ENCODE measurements around the gene BCL2. TPM values are rescaled to one million over a fixed set of nuclear protein-coding genes. Genes with fewer than 3 reads are reported as not detected.

BCL2 gene
- total RNA-seq, 1 experiment from 2014 or later, result 2.6 TPM

DNA sequence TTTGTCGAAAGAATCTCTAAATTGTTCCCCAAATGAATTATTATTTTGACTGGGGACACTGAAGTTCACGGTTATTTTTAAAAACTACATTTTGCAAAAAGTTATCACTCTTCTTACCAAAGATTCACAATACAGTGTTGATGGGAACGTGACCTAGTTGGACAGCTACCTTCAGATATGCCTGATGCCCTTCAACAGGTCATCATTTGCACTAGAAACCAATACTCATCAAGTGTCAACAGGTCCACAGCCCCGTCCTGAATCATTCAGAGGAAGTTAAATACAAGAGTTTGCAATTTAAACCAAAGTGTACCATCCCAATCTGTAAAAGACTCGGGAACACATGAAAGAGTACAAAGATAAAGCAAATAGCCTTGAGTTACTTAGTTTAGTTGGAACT, 28.3 kb downstream of the BCL2 start:
- no peaks in the 10 kb centered on the region for H3K36me3 Mint-ChIP-seq

DNA sequence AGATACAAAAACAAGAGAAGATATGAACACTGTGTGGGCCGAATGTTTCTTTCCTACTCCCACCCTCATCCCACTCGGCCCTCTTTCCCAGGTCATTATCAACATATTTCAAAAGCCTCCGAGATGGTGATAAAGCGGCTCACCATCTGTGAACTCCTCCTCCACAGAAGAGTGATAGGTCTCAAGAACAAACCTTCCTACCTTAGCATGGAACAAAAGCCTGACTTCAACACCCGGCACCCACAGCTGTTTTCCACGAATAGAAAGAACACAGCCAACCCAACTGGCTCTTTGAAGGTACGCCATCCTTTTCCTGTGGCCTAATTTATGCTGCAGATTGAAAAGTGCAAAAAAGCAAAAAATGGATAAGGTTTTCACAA, 28.8 kb downstream of the BCL2 start:
- peaks cover 16% of the 10 kb centered on the region for H3K4me1 Mint-ChIP-seq
- H3K4me3 Mint-ChIP-seq, result no peak overlapping the region
- ATAC-seq (no peak), DNase-seq (ENCODE audit: low spot score) (no peak)
- 0 out of 2 replicates have a peak, but pooled peaks cover 3% of the 10 kb centered on the region for H3K9me3 Mint-ChIP-seq
- no peak overlapping the region for H3K27ac Mint-ChIP-seq
- ChIA-PET CTCF (no interaction called here), POLR2A (no interaction called here)
- TF ChIP-seq, protein P1, sequence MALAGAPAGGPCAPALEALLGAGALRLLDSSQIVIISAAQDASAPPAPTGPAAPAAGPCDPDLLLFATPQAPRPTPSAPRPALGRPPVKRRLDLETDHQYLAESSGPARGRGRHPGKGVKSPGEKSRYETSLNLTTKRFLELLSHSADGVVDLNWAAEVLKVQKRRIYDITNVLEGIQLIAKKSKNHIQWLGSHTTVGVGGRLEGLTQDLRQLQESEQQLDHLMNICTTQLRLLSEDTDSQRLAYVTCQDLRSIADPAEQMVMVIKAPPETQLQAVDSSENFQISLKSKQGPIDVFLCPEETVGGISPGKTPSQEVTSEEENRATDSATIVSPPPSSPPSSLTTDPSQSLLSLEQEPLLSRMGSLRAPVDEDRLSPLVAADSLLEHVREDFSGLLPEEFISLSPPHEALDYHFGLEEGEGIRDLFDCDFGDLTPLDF (CRISPR knock-in tag; IDR thresholded peaks at IDR 0.05), result no peak
- TF ChIP-seq, protein P2, sequence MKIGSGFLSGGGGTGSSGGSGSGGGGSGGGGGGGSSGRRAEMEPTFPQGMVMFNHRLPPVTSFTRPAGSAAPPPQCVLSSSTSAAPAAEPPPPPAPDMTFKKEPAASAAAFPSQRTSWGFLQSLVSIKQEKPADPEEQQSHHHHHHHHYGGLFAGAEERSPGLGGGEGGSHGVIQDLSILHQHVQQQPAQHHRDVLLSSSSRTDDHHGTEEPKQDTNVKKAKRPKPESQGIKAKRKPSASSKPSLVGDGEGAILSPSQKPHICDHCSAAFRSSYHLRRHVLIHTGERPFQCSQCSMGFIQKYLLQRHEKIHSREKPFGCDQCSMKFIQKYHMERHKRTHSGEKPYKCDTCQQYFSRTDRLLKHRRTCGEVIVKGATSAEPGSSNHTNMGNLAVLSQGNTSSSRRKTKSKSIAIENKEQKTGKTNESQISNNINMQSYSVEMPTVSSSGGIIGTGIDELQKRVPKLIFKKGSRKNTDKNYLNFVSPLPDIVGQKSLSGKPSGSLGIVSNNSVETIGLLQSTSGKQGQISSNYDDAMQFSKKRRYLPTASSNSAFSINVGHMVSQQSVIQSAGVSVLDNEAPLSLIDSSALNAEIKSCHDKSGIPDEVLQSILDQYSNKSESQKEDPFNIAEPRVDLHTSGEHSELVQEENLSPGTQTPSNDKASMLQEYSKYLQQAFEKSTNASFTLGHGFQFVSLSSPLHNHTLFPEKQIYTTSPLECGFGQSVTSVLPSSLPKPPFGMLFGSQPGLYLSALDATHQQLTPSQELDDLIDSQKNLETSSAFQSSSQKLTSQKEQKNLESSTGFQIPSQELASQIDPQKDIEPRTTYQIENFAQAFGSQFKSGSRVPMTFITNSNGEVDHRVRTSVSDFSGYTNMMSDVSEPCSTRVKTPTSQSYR (CRISPR knock-in tag; IDR thresholded peaks at IDR 0.05), result no peak
- no peaks in the 10 kb centered on the region for H3K27me3 Mint-ChIP-seq (ENCODE audit: low read depth)
- no peaks in the 10 kb centered on the region for H3K36me3 Mint-ChIP-seq

More for the DNA sequence above, 28.3 kb downstream of the BCL2 start:
- H3K27ac Mint-ChIP-seq, result no peak overlapping the region
- H3K4me1 Mint-ChIP-seq, result peaks cover 16% of the 10 kb centered on the region
- TF ChIP-seq MXD4 (CRISPR knock-in tag; IDR thresholded peaks at IDR 0.05; ENCODE audit: borderline replicate concordance) (no peak), TCF7 (CRISPR knock-in tag; IDR thresholded peaks at IDR 0.05; ENCODE audit: low read depth) (no peak), ZNF317 (CRISPR knock-in tag; IDR thresholded peaks at IDR 0.05; ENCODE audit: borderline replicate concordance, low read depth) (no peak), ZNF219 (CRISPR knock-in tag; IDR thresholded peaks at IDR 0.05; ENCODE audit: borderline replicate concordance) (no peak), TP53 (CRISPR knock-in tag; IDR thresholded peaks at IDR 0.05) (no peak), TEAD1 (CRISPR knock-in tag; IDR thresholded peaks at IDR 0.05) (no peak), MYBL2 (CRISPR knock-in tag; IDR thresholded peaks at IDR 0.05) (no peak), ZBTB21 (CRISPR knock-in tag; IDR thresholded peaks at IDR 0.05; ENCODE audit: borderline replicate concordance) (no peak), ZNF416 (CRISPR knock-in tag; IDR thresholded peaks at IDR 0.05) (no peak), JAZF1 (CRISPR knock-in tag; IDR thresholded peaks at IDR 0.05) (no peak), OVOL2 (CRISPR knock-in tag; IDR thresholded peaks at IDR 0.05; ENCODE audit: borderline replicate concordance) (no peak)
- TF ChIP-seq, protein P1 (CRISPR knock-in tag; IDR thresholded peaks at IDR 0.05), result no peak
- TF ChIP-seq, protein P3, sequence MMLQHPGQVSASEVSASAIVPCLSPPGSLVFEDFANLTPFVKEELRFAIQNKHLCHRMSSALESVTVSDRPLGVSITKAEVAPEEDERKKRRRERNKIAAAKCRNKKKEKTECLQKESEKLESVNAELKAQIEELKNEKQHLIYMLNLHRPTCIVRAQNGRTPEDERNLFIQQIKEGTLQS (CRISPR knock-in tag; conservative IDR thresholded peaks at IDR 0.05), result no peak
- TF ChIP-seq, protein P4, sequence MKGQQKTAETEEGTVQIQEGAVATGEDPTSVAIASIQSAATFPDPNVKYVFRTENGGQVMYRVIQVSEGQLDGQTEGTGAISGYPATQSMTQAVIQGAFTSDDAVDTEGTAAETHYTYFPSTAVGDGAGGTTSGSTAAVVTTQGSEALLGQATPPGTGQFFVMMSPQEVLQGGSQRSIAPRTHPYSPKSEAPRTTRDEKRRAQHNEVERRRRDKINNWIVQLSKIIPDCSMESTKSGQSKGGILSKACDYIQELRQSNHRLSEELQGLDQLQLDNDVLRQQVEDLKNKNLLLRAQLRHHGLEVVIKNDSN (CRISPR knock-in tag; IDR thresholded peaks at IDR 0.05), result no peak
- TF ChIP-seq, protein P5, sequence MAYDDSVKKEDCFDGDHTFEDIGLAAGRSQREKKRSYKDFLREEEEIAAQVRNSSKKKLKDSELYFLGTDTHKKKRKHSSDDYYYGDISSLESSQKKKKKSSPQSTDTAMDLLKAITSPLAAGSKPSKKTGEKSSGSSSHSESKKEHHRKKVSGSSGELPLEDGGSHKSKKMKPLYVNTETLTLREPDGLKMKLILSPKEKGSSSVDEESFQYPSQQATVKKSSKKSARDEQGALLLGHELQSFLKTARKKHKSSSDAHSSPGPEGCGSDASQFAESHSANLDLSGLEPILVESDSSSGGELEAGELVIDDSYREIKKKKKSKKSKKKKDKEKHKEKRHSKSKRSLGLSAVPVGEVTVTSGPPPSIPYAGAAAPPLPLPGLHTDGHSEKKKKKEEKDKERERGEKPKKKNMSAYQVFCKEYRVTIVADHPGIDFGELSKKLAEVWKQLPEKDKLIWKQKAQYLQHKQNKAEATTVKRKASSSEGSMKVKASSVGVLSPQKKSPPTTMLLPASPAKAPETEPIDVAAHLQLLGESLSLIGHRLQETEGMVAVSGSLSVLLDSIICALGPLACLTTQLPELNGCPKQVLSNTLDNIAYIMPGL (CRISPR knock-in tag; IDR thresholded peaks at IDR 0.05), result no peak
- TF ChIP-seq, protein P6, sequence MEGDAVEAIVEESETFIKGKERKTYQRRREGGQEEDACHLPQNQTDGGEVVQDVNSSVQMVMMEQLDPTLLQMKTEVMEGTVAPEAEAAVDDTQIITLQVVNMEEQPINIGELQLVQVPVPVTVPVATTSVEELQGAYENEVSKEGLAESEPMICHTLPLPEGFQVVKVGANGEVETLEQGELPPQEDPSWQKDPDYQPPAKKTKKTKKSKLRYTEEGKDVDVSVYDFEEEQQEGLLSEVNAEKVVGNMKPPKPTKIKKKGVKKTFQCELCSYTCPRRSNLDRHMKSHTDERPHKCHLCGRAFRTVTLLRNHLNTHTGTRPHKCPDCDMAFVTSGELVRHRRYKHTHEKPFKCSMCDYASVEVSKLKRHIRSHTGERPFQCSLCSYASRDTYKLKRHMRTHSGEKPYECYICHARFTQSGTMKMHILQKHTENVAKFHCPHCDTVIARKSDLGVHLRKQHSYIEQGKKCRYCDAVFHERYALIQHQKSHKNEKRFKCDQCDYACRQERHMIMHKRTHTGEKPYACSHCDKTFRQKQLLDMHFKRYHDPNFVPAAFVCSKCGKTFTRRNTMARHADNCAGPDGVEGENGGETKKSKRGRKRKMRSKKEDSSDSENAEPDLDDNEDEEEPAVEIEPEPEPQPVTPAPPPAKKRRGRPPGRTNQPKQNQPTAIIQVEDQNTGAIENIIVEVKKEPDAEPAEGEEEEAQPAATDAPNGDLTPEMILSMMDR (IDR thresholded peaks at IDR 0.05), result no peak
- H3K4me3 Mint-ChIP-seq, result no peak overlapping the region
- ChIA-PET CTCF (no interaction called here), POLR2A (no interaction called here)
- DNase-seq (ENCODE audit: low spot score), result no peak
- H3K27me3 Mint-ChIP-seq (ENCODE audit: low read depth), result no peaks in the 10 kb centered on the region
- 0 out of 2 replicates have a peak, but pooled peaks cover 3% of the 10 kb centered on the region for H3K9me3 Mint-ChIP-seq
- ATAC-seq, result no peak
